ENCODE results near the gene OR9G4. TPM values are rescaled to one million over a fixed set of nuclear protein-coding genes. Genes with fewer than 3 reads are reported as not detected.

Gene OR9G4
- total RNA-seq, 4 donors from 2014 or later: not detected

DNA sequence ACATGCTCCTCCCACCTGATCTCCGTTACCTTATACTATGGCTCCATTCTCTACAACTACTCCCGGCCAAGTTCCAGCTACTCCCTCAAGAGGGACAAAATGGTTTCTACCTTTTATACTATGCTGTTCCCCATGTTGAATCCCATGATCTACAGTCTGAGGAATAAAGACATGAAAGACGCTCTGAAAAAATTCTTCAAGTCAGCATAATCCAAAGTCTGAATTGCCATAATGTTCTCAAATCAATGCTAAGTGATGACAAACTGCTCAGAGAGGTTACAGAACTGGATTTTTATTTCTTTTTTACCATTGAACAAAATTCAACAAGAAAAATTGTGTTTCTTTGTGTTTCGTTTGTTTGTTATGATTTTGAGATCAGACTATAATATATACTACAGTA lies 7.6 kb downstream of the OR9G4 start:
- TF ChIP-seq CTCF (IDR thresholded peaks at IDR 0.05; ENCODE audit: low read depth): no peak

DNA sequence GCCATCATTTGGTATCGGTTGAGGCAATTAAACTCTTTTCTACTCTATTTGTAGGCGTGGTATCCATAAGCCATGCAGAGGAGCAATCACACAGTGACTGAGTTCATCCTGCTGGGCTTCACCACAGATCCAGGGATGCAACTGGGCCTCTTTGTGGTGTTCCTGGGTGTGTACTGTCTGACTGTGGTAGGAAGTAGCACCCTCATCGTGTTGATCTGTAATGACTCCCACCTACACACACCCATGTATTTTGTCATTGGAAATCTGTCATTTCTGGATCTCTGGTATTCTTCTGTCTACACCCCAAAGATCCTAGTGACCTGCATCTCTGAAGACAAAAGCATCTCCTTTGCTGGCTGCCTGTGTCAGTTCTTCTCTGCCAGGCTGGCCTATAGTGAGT lies 8.4 kb downstream of the OR9G4 start:
- TF ChIP-seq CTCF (IDR thresholded peaks at IDR 0.05; ENCODE audit: low read depth): no peak

- no peak for TF ChIP-seq CTCF (IDR thresholded peaks at IDR 0.05; ENCODE audit: low read depth)
Measured at GRCh38 chr11:56720513-56720912, 28.0 kb downstream of the OR9G4 start.

DNA sequence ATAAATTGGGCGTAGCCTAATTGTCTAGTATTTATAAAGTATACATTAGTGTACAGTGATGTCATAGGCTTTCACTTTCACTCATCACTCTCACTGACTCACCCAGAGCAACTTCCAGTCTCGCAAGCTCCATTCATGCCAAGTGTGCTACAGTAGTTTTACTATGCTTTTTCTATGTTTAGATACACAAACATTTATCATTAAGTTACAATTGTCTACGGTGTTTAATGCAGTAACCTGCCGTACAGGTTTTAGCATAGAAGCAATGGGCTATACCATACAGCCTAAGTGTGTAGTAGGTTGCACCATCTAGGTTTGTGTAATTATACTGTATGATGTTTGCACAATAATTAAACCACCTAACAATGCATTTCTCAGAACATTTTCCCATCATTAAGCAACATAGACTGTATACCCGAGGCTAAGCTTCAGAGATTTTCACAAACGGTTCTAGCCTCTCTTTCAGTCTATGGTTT lies 32.1 kb downstream of the OR9G4 start:
- TF ChIP-seq CTCF (IDR thresholded peaks at IDR 0.05; ENCODE audit: low read depth): no peak

DNA sequence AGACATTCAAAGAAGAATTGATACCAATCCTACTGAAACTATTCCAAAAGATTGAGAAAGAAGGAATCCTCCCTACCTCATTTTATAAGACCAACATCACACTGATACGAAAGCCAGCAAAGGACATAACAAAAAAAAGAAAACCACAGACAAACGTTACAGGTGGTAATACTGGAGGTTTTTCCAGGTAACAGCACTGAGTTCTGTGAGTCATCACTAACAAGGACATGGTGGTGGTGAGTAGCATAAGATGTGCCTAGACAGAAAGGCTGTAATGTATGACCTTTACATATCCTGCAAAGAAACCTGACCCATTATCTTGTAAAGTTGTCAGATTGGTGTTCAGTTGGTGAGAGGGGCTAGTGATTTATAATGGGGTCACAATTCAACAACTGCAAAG lies 34.3 kb downstream of the OR9G4 start:
- TF ChIP-seq CTCF (IDR thresholded peaks at IDR 0.05; ENCODE audit: low read depth): no peak

GRCh38 chr11:56706486-56706885 lies 42.0 kb downstream of the OR9G4 start:
- TF ChIP-seq CTCF (IDR thresholded peaks at IDR 0.05; ENCODE audit: low read depth): no peak

GRCh38 chr11:56705784-56706396 lies 42.6 kb downstream of the OR9G4 start:
- TF ChIP-seq CTCF (IDR thresholded peaks at IDR 0.05; ENCODE audit: low read depth): no peak

Data from subcutaneous adipose tissue (tissue), 4 donors.